Measurements from ENCODE around the gene SSU72.

DNA sequence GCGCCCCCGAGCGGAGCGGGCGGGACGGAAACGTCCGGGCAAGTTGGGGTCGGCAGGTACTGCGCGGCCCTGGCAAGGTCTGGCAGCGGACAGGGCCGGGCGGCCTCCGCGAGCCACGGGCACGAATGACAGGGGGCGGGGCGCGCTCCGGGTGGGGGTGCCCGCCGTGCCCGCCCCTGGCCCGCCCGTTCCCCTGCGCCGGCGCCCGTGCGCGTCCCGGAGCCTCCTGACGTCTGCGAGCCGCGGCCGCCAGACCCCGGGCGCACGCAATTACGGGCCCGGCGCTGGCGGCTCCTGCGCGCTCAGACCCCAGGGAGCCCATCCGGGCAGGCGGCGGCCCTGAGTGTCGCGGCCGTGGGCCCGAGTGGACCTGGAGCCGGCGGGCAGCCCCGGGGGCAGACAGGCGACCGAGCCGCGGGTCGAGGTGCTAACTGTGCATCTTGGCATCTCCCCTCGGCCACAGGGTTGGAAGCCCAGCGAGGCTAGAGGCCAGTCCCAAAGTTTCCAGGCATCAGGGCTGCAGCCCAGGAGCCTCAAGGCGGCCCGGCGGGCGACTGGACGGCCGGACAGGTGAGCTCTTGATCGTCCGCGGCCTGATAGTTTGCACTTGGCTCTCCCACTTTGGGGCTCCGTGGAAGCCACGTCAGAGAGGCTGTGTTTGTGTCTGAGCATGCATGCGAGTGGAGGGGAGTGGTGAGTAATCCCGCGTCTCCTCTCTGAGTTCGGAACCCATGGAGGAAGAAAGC, 41.6 kb upstream of the SSU72 start:
- TF ChIP-seq, protein P1, sequence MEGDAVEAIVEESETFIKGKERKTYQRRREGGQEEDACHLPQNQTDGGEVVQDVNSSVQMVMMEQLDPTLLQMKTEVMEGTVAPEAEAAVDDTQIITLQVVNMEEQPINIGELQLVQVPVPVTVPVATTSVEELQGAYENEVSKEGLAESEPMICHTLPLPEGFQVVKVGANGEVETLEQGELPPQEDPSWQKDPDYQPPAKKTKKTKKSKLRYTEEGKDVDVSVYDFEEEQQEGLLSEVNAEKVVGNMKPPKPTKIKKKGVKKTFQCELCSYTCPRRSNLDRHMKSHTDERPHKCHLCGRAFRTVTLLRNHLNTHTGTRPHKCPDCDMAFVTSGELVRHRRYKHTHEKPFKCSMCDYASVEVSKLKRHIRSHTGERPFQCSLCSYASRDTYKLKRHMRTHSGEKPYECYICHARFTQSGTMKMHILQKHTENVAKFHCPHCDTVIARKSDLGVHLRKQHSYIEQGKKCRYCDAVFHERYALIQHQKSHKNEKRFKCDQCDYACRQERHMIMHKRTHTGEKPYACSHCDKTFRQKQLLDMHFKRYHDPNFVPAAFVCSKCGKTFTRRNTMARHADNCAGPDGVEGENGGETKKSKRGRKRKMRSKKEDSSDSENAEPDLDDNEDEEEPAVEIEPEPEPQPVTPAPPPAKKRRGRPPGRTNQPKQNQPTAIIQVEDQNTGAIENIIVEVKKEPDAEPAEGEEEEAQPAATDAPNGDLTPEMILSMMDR (conservative IDR thresholded peaks at IDR 0.05; ENCODE audit: low read depth, low read length): no peak
- no peak for TF ChIP-seq EZH2 (IDR thresholded peaks at IDR 0.05; ENCODE audit: borderline replicate concordance, low read depth, low read length, poor library complexity, severe bottlenecking)
